ENCODE results near the gene C1orf174.

DNA sequence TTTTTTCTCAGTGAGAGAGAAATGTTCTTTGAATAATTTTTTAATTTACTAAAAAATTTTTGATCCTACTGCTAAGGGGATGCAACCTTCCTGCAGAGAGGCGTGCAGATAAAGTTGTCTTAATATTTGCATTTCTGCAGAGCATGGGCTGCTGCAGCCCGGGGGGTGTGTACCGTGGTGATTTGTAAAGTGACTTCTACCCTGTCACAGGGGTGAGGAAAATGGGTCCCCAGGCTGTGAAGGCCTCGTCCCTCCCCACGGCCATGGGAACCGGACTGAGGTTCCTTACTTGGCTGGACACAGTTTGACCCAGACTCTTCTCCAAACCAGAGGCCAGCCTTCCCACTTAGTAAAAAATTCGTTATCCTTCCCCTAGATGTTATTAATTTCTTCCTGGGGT is 9.5 kb upstream of the C1orf174 start:
- TF ChIP-seq ZFP30 (CRISPR knock-in tag; IDR thresholded peaks at IDR 0.05) (no peak), GLIS3 (CRISPR knock-in tag; IDR thresholded peaks at IDR 0.05) (no peak), ZFP3 (CRISPR knock-in tag; IDR thresholded peaks at IDR 0.05) (no peak), PPARA (CRISPR knock-in tag; IDR thresholded peaks at IDR 0.05; ENCODE audit: borderline replicate concordance) (no peak), OSR1 (CRISPR knock-in tag; IDR thresholded peaks at IDR 0.05) (no peak), ISL1 (CRISPR knock-in tag; IDR thresholded peaks at IDR 0.05) (no peak)
